Dermis microvascular lymphatic vessel endothelial cell (primary cell): ENCODE results near the gene LMCD1. TPM values are rescaled to one million over a fixed set of nuclear protein-coding genes. Genes with fewer than 3 reads are reported as not detected.
"Not testable (repeated sequence)": the region's sequence is repeated elsewhere in the genome, so short reads cannot be mapped to it uniquely, and the experiment has no call there.

Experiments used
- DNase-seq, 2 donors: peaks; one replicate each; pipeline versions ENCODE4 v3.0.0 to v3.0.0-alpha.2; 2010; ENCODE audit warnings: low read depth in 2 of 2
- total RNA-seq: library from RNA; depleted of rRNA; stranded (reverse); fragments of >200 nt; gene quantifications from 2 replicates; pipeline ENCODE4 v1.2.1, GENCODE V29; 2014

Gene LMCD1
- total RNA-seq, 1 donor from 2014 or later: 17.3 TPM

- DNase-seq: no peak
Observed at GRCh38 chr3:8559351-8559750, 57.7 kb downstream of the LMCD1 start.

- DNase-seq: no peak
Observed at GRCh38 chr3:8560366-8561007, 58.9 kb downstream of the LMCD1 start.

- DNase-seq: no peak
Observed at GRCh38 chr3:8561370-8561769, 59.7 kb downstream of the LMCD1 start.

- no peak for DNase-seq
Observed at GRCh38 chr3:8562081-8562595, 60.5 kb downstream of the LMCD1 start.

GRCh38 chr3:8563146-8563545 lies 61.5 kb downstream of the LMCD1 start:
- DNase-seq: peak in 1 of 2 donors; percentile 36

- DNase-seq: no peak
Observed at GRCh38 chr3:8563597-8563996, 62.0 kb downstream of the LMCD1 start.

- DNase-seq: no peak
Observed at GRCh38 chr3:8565376-8565775, 63.8 kb downstream of the LMCD1 start.

- DNase-seq: no peak
Observed at GRCh38 chr3:8567784-8568575, 66.4 kb downstream of the LMCD1 start.

- peak in 1 of 2 donors; percentile 29 for DNase-seq
Observed at GRCh38 chr3:8571256-8571655, 69.6 kb downstream of the LMCD1 start.

- no peak for DNase-seq
Observed at GRCh38 chr3:8573342-8573926, 71.8 kb downstream of the LMCD1 start.

GRCh38 chr3:8574040-8574669 lies 72.5 kb downstream of the LMCD1 start:
- DNase-seq: no peak

GRCh38 chr3:8574670-8575322 lies 73.2 kb downstream of the LMCD1 start:
- DNase-seq: no peak

- no peak for DNase-seq
Observed at GRCh38 chr3:8575364-8576104, 73.9 kb downstream of the LMCD1 start.

GRCh38 chr3:8576436-8576835 lies 74.8 kb downstream of the LMCD1 start:
- no peak for DNase-seq

- no peak for DNase-seq
Observed at GRCh38 chr3:8576841-8577571, 75.4 kb downstream of the LMCD1 start.

- no peak for DNase-seq
Observed at GRCh38 chr3:8578282-8578681, 76.7 kb downstream of the LMCD1 start.

- peak in 1 of 2 donors; percentile 34 for DNase-seq
Observed at GRCh38 chr3:8579096-8579495, 77.5 kb downstream of the LMCD1 start.

- no peak for DNase-seq
Observed at GRCh38 chr3:8579943-8580342, 78.3 kb downstream of the LMCD1 start.

- DNase-seq: not testable (repeated sequence)
Observed at GRCh38 chr3:8580434-8580833, 78.8 kb downstream of the LMCD1 start.

- DNase-seq: no peak
Observed at GRCh38 chr3:8581373-8581772, 79.8 kb downstream of the LMCD1 start.
